Measurements from ENCODE around the gene MORN1. TPM values are rescaled to one million over a fixed set of nuclear protein-coding genes. Genes with fewer than 3 reads are reported as not detected.

MORN1 gene
- total and polyA plus RNA-seq, 9 of the 15 experiments (the other 6 are each of a cell fraction or from before 2014, with no cell fraction given): 0.24 to 9.3 (median 4.2) TPM

GRCh38 chr1:2360588-2361364, 30.6 kb downstream of the MORN1 start:
- BruUV-seq (replicated peaks): no TSS peak
- POLR2A ChIA-PET: interaction anchor here (1.5 kb wide), 1 partner anchor 10 kb away, joined by 6 read pairs; no protein-coding TSS in a partner anchor
- Histone ChIP-seq H4K20me1 (replicated peaks; ENCODE audit: control insufficient read depth, insufficient read depth, low read length) (no peaks in the 10 kb centered on the region; the same call in 1 of the 2 replicates), H3K79me2 (ENCODE audit: control insufficient read depth, insufficient read depth, low read length) (no peaks in the 10 kb centered on the region), H3K9me1 (ENCODE audit: control insufficient read depth, insufficient read depth, low read length) (no peaks in the 10 kb centered on the region), H2AFZ (ENCODE audit: low read depth, low read length) (no peak overlapping the region), H3K4me1 (replicated peaks in 1 of 2; ENCODE audit: control insufficient read depth in 2 of 2, insufficient read depth in 2 of 2, low read length in 2 of 2) (peaks cover 0 to 11% of the 10 kb centered on the region in 2 experiments; a peak in 1 of 5 replicates), H3K27ac (ENCODE audit: extremely low read depth, low read depth, low read length) (no peak overlapping the region), H3K9ac (ENCODE audit: insufficient read depth in 1 of 2, low read depth in 2 of 2, low read length in 2 of 2) (no peak overlapping the region), H3K36me3 (ENCODE audit: control insufficient read depth, insufficient read depth, low read length) (no peaks in the 10 kb centered on the region), H3K27me3 (ENCODE audit: control insufficient read depth in 2 of 2, insufficient read depth in 2 of 2, low read length in 2 of 2) (peaks cover 49 to 55% of the 10 kb centered on the region in 2 experiments), H3K4me3 (no peak overlapping the region), H3K9me3 (replicated peaks; ENCODE audit: control insufficient read depth, insufficient read depth, low read depth, low read length) (no peaks in the 10 kb centered on the region; the same call in 1 of the 2 replicates), H3K4me2 (ENCODE audit: insufficient read depth, low read length) (no peak overlapping the region)
- FAIRE-seq (no peak), ATAC-seq (no peak), DNase-seq (ENCODE audit: extremely low read depth in 1 of 4, low spot score in 3 of 4) (no peak)
- CTCF ChIA-PET (ENCODE audit: low intra/inter-chr PET ratio): no interaction called here
- intact Hi-C loops (cut with micrococcal nuclease) (no loop called here), in situ Hi-C loops (cut with MboI) (no loop called here)
- TF ChIP-seq CAMTA2 (CRISPR knock-in tag; conservative IDR thresholded peaks at IDR 0.05) (no peak), MAFF (IDR thresholded peaks at IDR 0.05; ENCODE audit: low read length) (no peak)
- WGBS (ENCODE audit: insufficient coverage, low coverage, missing lambda C conversion rate): 2% methylated on average over 11 of the region's 11 CpGs

All from K562 (cell line).